Activated CD4-positive, alpha-beta T cell treated with anti-CD3 and anti-CD28 coated beads for 24 hours (primary cell): ENCODE results near the gene KRTAP3-2.

Experiments
- DNase-seq, 2 donors: peaks; one replicate each; pipeline ENCODE4 v3.0.0-alpha.2; 2020; ENCODE audit warnings: low read depth in 2 of 2

The KRTAP3-2 gene

GRCh38 chr17:40963838-40964237 lies 35.9 kb downstream of the KRTAP3-2 start:
- no peak for DNase-seq

- no peak for DNase-seq
Observed at GRCh38 chr17:40962059-40962561, 37.6 kb downstream of the KRTAP3-2 start.

GRCh38 chr17:40961591-40961990 lies 38.1 kb downstream of the KRTAP3-2 start:
- no peak for DNase-seq

- no peak for DNase-seq
Observed at GRCh38 chr17:40960144-40960543, 39.6 kb downstream of the KRTAP3-2 start.

- DNase-seq: no peak
Observed at GRCh38 chr17:40958086-40958953, 41.4 kb downstream of the KRTAP3-2 start.

GRCh38 chr17:40956401-40957254 lies 43.1 kb downstream of the KRTAP3-2 start:
- DNase-seq: no peak

GRCh38 chr17:40953881-40954280 lies 45.8 kb downstream of the KRTAP3-2 start:
- DNase-seq: no peak

GRCh38 chr17:40952661-40953060 lies 47.0 kb downstream of the KRTAP3-2 start:
- no peak for DNase-seq

- DNase-seq: no peak
Observed at GRCh38 chr17:40952154-40952553, 47.6 kb downstream of the KRTAP3-2 start.

- no peak for DNase-seq
Observed at GRCh38 chr17:40951011-40951622, 48.6 kb downstream of the KRTAP3-2 start.

GRCh38 chr17:40950176-40950575 lies 49.5 kb downstream of the KRTAP3-2 start:
- DNase-seq: no peak

- DNase-seq: no peak
Observed at GRCh38 chr17:40949418-40949817, 50.3 kb downstream of the KRTAP3-2 start.
